OCI-LY3 (cell line): ENCODE measurements around the gene DLK1.

ENCODE experiments used
- H2AFZ ChIP-seq: fragments of 200-600, 300-600 bp; shearing (Covaris generic); 2 replicates; pipeline ENCODE4 v1.6.0; 2014; ENCODE audit warnings: antibody characterized with exemption, low read depth, low read length
- H3K27ac ChIP-seq: fragments of 200-600, 300-600 bp; sonication (generic); 2 replicates; pipeline ENCODE4 v1.5.1; 2014; ENCODE audit warnings: mild to moderate bottlenecking, low read length, moderate library complexity, mixed read lengths
- H3K27me3 ChIP-seq: fragments of 200-600, 300-600 bp; sonication (generic); 2 replicates; pipeline ENCODE4 v1.6.1; 2014; ENCODE audit warnings: low read depth, low read length, mixed read lengths
- H3K36me3 ChIP-seq: fragments of 200-600, 300-600 bp; sonication (generic); replicated peaks from 2 replicates; pipeline ENCODE3; 2014; ENCODE audit warnings: low read depth, low read length, mixed read lengths
- H3K4me1 ChIP-seq: fragments of 300-600, 200-600 bp; sonication (generic); 2 replicates; pipeline ENCODE4 v1.6.1; 2014; ENCODE audit warnings: low read length, mixed read lengths
- H3K4me2 ChIP-seq: fragments of 200-600, 300-600 bp; sonication (generic); 2 replicates; pipeline ENCODE4 v1.6.1; 2014; ENCODE audit warnings: low read length, mixed read lengths
- H3K4me3 ChIP-seq: fragments of 300-600, 200-600 bp; sonication (generic); 2 replicates; pipeline ENCODE4 v1.5.1; 2014; ENCODE audit warnings: antibody characterized with exemption, mild to moderate bottlenecking, low read length, moderate library complexity
- H3K79me2 ChIP-seq: fragments of 300-600, 200-600 bp; shearing (Covaris generic); 2 replicates; pipeline ENCODE4 v1.6.1; 2014; ENCODE audit warnings: mild to moderate bottlenecking, low read length, mixed read lengths
- H3K9ac ChIP-seq: fragments of 300-600, 200-600 bp; shearing (Covaris generic); 2 replicates; pipeline ENCODE4 v1.6.0; 2014; ENCODE audit warnings: mild to moderate bottlenecking, low read length, moderate library complexity
- H3K9me3 ChIP-seq: fragments of 200-600, 300-600 bp; shearing (Covaris generic); 2 replicates; pipeline ENCODE4 v1.6.1; 2014; ENCODE audit warnings: low read length, mixed read lengths; ENCODE audit not compliant: insufficient read depth
- H4K20me1 ChIP-seq: fragments of 200-600, 300-600 bp; sonication (generic); 2 replicates; pipeline ENCODE4 v1.6.1; 2016; ENCODE audit warnings: low read length, mixed read lengths; ENCODE audit not compliant: insufficient read depth
- EZH2phosphoT487 ChIP-seq: fragments of 200-600 bp; shearing (Covaris generic); IDR thresholded peaks from 2 replicates; pipeline ENCODE4 v1.6.1; 2018; ENCODE audit warnings: antibody characterized with exemption, mixed run types, low read depth
- TF ChIP-seq, protein P1 (sequence below): fragments of 200-600, 300-600 bp; sonication (generic); IDR thresholded peaks from 2 replicates; pipeline ENCODE4 v1.5.1; 2014; ENCODE audit warnings: antibody characterized with exemption, low read length, low read depth

DLK1 gene

DNA sequence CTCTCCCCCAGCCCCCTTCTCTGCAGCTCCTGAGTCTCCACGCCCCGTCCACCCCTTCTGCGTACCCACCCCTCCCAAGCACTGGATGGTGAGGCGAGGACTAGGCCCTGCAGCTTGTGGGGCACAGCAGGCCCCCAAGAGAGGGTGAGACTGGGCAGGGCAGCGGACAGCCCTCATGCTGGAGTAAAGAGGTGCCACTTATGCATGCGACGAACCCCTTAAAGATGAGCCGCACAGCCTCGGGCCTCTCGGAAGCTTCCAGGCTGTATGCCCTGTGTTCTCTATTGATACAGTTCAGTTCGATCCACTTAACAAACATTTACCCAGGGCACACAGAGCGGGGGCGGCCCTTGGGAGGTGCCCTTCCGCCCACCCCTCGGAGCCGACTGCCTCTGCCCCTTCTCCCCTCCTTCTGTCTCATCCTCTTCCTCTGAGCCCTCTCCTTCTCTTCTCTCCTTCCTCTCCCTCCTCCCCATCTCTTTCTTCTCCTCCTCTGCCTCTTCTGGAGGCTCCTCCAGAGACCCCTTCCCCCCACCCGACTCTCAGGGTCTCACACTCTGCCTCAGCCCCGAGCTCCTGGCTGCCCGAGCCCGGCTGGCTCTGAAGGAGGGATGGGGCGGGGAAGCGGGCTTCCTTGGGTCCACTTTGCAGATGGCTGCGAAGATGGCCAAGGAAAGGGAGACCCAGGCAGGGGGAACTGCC lies 32.7 kb upstream of the DLK1 start:
- Histone ChIP-seq H4K20me1 (no peaks in the 10 kb centered on the region), H3K27me3 (peaks cover 3% of the 10 kb centered on the region), H3K27ac (no peak overlapping the region), H3K4me3 (no peak overlapping the region), H2AFZ (no peak overlapping the region), H3K9me3 (no peaks in the 10 kb centered on the region), H3K4me1 (no peaks in the 10 kb centered on the region), H3K9ac (no peak overlapping the region), H3K36me3 (no peaks in the 10 kb centered on the region), H3K4me2 (no peak overlapping the region), H3K79me2 (no peaks in the 10 kb centered on the region)
- TF ChIP-seq, protein P1, sequence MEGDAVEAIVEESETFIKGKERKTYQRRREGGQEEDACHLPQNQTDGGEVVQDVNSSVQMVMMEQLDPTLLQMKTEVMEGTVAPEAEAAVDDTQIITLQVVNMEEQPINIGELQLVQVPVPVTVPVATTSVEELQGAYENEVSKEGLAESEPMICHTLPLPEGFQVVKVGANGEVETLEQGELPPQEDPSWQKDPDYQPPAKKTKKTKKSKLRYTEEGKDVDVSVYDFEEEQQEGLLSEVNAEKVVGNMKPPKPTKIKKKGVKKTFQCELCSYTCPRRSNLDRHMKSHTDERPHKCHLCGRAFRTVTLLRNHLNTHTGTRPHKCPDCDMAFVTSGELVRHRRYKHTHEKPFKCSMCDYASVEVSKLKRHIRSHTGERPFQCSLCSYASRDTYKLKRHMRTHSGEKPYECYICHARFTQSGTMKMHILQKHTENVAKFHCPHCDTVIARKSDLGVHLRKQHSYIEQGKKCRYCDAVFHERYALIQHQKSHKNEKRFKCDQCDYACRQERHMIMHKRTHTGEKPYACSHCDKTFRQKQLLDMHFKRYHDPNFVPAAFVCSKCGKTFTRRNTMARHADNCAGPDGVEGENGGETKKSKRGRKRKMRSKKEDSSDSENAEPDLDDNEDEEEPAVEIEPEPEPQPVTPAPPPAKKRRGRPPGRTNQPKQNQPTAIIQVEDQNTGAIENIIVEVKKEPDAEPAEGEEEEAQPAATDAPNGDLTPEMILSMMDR = no peak
- TF ChIP-seq EZH2phosphoT487 = no peak

DNA sequence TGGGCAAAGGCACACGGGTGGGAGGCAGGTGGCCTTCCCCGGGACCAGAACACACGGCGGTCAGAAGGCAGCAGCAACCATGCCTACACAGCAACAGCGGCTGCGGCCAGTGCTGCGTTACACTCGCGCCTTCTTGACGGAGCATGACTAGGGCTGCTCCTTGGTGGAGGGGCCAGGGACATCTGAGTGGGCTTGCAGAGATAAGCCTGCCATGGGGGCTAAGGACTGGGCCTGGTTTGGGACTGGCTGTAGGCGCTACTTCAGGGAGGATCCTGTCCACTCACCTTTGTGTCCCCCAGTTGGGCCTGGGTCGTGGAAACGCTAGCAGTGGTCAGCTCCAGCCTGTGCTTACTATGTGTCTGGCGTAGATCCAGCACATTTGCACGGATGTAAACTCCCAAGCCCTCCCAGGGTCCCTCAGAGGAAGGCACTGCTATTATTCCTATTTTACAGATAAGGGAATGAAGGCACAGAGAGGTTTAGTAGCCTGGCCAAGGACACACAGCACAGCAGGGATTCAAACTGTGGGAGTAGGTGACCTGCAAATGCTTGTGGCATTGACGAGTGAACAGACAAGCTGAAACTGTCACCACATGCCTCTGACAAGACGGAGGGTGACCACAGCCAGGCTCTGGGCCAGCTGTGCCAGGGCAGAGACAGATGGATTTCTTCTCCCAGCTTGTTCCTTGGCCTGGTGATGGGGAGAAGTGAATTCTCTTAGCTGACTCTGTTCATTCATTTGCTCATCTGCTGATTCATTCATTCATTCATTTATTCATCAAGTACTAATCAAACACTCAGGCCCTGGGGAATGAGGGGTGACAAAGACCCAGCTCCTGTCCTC lies 31.9 kb upstream of the DLK1 start:
- no peaks in the 10 kb centered on the region for H3K36me3 ChIP-seq
- TF ChIP-seq EZH2phosphoT487 = no peak
- TF ChIP-seq, protein P1 = no peak
- H3K4me1 ChIP-seq = no peaks in the 10 kb centered on the region
- H3K4me3 ChIP-seq = no peak overlapping the region
- H2AFZ ChIP-seq = no peak overlapping the region
- H3K9me3 ChIP-seq = no peaks in the 10 kb centered on the region
- no peak overlapping the region for H3K9ac ChIP-seq
- H3K27ac ChIP-seq = no peak overlapping the region
- H3K27me3 ChIP-seq = peaks cover 3% of the 10 kb centered on the region
- H4K20me1 ChIP-seq = no peaks in the 10 kb centered on the region
- no peak overlapping the region for H3K4me2 ChIP-seq
- H3K79me2 ChIP-seq = no peaks in the 10 kb centered on the region

DNA sequence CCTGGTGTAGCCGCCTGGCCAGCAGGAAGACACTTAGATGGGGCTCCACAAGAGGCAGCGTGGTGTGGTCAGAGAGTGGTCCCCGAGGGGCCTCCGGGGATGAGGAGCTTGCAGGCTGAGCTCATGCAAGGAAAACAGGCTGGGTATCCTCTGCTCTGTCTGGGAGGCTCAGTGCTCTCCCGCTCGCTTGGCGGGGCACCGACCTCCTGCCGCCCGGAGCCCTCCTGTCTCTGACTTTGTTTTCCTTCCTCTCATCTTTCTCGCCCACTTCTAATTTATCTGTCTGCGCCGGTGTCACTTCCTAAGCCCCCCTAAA lies 31.3 kb upstream of the DLK1 start:
- TF ChIP-seq EZH2phosphoT487 = no peak
- TF ChIP-seq, protein P1 = no peak
- Histone ChIP-seq H3K4me1 (no peaks in the 10 kb centered on the region), H3K79me2 (no peaks in the 10 kb centered on the region), H3K9ac (no peak overlapping the region), H3K9me3 (no peaks in the 10 kb centered on the region), H3K27me3 (peaks cover 3% of the 10 kb centered on the region), H3K4me2 (no peak overlapping the region), H4K20me1 (no peaks in the 10 kb centered on the region), H3K27ac (no peak overlapping the region), H3K36me3 (no peaks in the 10 kb centered on the region), H2AFZ (no peak overlapping the region), H3K4me3 (no peak overlapping the region)

DNA sequence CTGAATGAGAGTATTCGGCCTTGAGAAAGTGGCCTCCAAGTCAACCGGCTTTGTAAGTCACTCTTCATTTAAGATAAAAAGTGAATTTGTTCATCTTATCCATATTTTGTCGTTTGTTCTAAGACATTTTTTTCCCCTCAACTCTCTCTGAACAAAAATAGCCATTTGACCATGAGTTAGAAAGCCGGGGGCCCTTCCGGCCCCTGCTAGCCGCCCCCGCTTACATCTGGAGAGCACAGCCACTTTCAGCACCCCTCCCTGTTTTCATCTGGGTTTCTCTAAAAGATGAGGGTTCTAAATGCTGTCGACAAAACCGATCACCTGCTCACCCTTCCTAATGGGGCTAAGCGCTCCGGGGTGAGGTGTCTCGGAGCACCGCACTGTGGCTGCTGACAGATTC lies 30.7 kb upstream of the DLK1 start:
- Histone ChIP-seq H3K4me1 (no peaks in the 10 kb centered on the region), H3K27me3 (peaks cover 3% of the 10 kb centered on the region), H3K79me2 (no peaks in the 10 kb centered on the region), H3K4me3 (no peak overlapping the region), H3K4me2 (no peak overlapping the region), H3K9me3 (no peaks in the 10 kb centered on the region), H2AFZ (no peak overlapping the region), H3K9ac (no peak overlapping the region), H4K20me1 (no peaks in the 10 kb centered on the region), H3K36me3 (no peaks in the 10 kb centered on the region), H3K27ac (no peak overlapping the region)
- TF ChIP-seq EZH2phosphoT487 = no peak
- TF ChIP-seq, protein P1 = no peak
